Dendritic cell treated with granulocyte-macrophage colony-stimulating factor and Interleukin-4, amounts not matched to agents 40 ng/mL and 50 ng/mL, for 4 days (primary cell): ENCODE results near the gene MYH3.

Experiments used
- H3K27ac Mint-ChIP-seq: one replicate; pipeline ENCODE4 v1.8.0; 2022; ENCODE audit warnings: mild to moderate bottlenecking, mixed read lengths
- H3K27me3 Mint-ChIP-seq: one replicate; pipeline ENCODE4 v1.8.0; 2022; ENCODE audit warnings: mild to moderate bottlenecking, mixed read lengths
- H3K36me3 Mint-ChIP-seq: one replicate; pipeline ENCODE4 v1.8.0; 2022; ENCODE audit warnings: low read depth, mixed read lengths
- H3K4me1 Mint-ChIP-seq: one replicate; pipeline ENCODE4 v1.8.0; 2022; ENCODE audit warnings: low read depth, mixed read lengths
- H3K4me3 Mint-ChIP-seq: one replicate; pipeline ENCODE4 v1.8.0; 2022; ENCODE audit warnings: mild to moderate bottlenecking, moderate library complexity, mixed read lengths
- H3K9me3 Mint-ChIP-seq: one replicate; pipeline ENCODE4 v1.8.0; 2022; ENCODE audit warnings: mixed read lengths
- intact Hi-C: fragments of 100-400 bp; cut with micrococcal nuclease; formaldehyde crosslinking; loops from one replicate; pipeline ENCODE4 v1.15.0; 2022

MYH3 gene

DNA sequence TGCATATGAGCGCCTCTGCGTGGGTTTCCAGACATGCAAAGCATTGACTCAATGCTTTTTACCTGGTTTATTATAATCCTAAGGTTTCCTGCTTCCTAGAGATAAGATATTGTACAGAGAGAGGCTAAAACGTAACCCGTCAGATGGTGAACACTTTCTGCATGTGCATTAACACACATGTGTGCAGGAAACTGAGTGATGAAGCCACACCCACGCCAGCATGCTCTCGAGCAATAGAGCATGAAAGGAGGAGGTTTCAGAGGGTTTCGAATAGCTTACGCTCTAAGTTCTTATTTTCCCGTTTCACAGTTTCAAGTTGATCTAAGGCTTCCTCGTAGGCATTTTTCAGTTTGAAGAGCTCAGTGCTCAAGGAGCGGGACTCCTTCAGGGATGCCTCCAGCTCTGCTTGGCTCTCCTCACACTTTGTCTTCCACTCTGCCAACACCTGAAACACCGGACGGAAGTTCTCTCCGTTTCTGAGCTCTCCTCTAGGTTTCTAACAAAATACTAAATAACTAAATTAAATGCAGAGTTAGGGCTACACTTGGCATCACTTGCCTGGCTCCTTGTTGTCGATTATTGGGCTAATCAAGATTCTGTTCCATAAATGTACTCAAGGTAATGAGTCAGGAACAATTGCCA is 23.2 kb downstream of the MYH3 start:
- no peak overlapping the region for H3K4me3 Mint-ChIP-seq
- no peaks in the 10 kb centered on the region for H3K27me3 Mint-ChIP-seq
- H3K4me1 Mint-ChIP-seq, result no peaks in the 10 kb centered on the region
- intact Hi-C loops, result no loop called here
- H3K9me3 Mint-ChIP-seq, result no peaks in the 10 kb centered on the region
- peaks cover 40% of the 10 kb centered on the region for H3K36me3 Mint-ChIP-seq
- no peak overlapping the region for H3K27ac Mint-ChIP-seq

DNA sequence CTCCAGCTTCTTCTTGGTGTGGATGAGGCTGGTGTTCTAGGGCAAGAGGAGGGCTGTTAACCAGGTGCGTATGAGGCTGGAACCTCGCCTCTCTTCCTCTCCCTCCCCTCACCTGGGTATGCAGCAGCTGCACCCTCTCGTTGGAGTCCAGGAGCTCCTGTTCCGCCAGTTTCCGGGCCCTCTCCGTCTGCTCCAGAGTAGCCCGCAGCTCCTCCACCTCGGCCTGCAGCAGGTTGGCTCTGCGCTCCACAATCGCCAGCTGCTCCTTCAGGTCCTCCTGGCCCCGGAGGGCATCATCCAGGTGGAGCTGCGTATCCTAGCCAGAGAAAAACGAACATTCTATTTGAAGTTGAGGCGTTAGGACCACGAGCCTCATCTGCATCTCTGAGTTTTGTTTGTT is 25.4 kb downstream of the MYH3 start:
- Mint-ChIP-seq H3K27ac (no peak overlapping the region), H3K4me1 (no peaks in the 10 kb centered on the region), H3K9me3 (no peaks in the 10 kb centered on the region), H3K4me3 (no peak overlapping the region), H3K27me3 (no peaks in the 10 kb centered on the region), H3K36me3 (peaks cover 26% of the 10 kb centered on the region)
- intact Hi-C loops, result no loop called here

DNA sequence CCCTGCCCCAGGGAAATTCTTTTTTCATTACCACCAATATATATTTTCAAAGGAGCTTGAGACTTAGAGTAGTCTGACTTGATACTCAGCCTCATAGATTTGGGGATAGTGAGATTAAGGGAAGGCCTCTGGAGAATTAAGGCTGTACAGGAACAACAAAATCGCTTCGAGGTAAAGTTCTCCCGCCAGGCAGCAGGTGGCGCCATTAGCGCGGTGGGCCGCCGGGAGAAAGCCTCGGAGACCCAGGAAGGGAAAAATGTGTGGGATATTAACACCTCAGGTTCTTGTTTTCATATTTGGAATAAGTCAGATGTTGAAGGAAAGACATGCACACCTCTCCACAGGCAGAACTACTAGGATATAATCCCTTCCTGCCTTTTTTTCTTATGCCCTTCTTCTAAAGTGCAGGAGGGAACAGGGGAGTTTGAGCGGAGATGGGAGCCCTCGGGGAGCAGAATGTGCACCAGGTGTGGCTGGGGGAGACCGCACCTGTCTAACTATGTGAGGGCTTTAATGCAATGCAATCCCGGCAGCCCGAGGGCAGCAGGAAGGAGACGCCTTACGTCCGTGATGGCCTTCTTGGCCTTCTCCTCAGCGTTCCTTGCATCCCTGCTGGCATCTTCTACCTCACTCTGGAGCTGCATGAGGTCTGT is 25.9 kb downstream of the MYH3 start:
- intact Hi-C loops, result no loop called here
- Mint-ChIP-seq H3K4me1 (no peaks in the 10 kb centered on the region), H3K4me3 (no peak overlapping the region), H3K27ac (no peak overlapping the region), H3K9me3 (no peaks in the 10 kb centered on the region), H3K27me3 (no peaks in the 10 kb centered on the region), H3K36me3 (peaks cover 26% of the 10 kb centered on the region)

DNA sequence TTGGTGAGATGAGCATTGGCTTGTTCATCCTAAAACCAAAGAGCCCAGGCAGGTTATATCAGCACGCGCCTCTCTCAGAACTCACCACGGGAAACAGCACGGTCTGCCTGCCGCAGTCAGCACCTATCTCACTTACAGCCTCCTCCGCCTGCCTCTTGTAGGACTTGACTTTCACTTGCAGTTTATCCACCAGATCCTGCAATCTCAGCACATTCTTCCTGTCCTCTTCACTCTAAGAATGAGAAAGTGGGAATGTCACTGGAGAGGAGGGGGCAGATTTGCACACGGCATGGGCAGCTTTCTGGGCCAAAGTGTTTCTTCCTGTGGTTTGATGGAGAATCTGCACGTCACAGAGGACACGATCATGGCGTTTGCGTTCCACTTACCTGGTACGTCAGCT is 27.4 kb downstream of the MYH3 start:
- intact Hi-C loops, result no loop called here
- Mint-ChIP-seq H3K27me3 (no peaks in the 10 kb centered on the region), H3K27ac (no peak overlapping the region), H3K4me1 (no peaks in the 10 kb centered on the region), H3K36me3 (peaks cover 26% of the 10 kb centered on the region), H3K9me3 (no peaks in the 10 kb centered on the region), H3K4me3 (no peak overlapping the region)

DNA sequence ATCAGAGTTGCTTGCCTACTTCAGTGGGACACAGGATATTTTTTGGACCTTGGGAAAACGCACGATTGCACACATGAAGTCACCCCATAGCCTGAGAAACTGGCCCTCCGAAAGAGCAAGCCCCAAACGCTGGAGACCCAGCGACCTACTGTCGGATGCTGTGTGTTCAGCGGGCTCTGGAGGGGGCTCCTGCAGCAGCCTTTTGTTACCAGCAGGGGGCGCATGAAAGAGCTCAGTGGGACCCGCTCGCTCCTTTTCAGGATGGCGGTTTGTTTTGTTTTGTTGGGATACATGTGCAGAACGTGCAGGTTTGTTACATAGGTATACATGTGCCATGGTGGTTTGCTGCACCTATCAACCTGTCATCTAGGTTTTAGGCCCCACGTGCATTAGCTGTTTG is 28.4 kb downstream of the MYH3 start:
- peaks cover 26% of the 10 kb centered on the region for H3K36me3 Mint-ChIP-seq
- H3K27me3 Mint-ChIP-seq, result no peaks in the 10 kb centered on the region
- intact Hi-C loops, result no loop called here
- no peaks in the 10 kb centered on the region for H3K4me1 Mint-ChIP-seq
- H3K9me3 Mint-ChIP-seq, result no peaks in the 10 kb centered on the region
- no peak overlapping the region for H3K27ac Mint-ChIP-seq
- H3K4me3 Mint-ChIP-seq, result no peak overlapping the region

DNA sequence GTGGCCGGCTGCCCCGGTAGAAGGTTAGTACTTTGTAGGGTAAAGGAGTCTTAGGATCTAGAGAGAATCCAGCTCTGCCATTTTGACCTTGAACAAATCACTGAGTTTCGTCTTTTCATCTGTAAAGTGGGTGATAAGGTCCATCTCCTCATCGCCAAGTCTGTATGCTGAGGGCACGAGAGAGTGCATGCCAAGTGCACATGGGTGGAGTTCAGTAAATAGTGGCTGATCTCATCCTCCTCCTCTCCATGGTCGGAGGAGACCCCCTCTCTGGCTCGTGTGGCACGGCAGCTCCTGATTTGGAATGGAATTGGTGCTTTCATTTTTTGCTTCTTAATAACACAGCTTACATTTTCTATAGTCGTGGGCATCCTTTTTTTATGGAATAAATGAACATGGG is 30.7 kb downstream of the MYH3 start:
- Mint-ChIP-seq H3K4me1 (no peaks in the 10 kb centered on the region), H3K27ac (no peak overlapping the region), H3K4me3 (no peak overlapping the region), H3K27me3 (no peaks in the 10 kb centered on the region), H3K36me3 (peaks cover 14% of the 10 kb centered on the region), H3K9me3 (no peaks in the 10 kb centered on the region)
- intact Hi-C loops, result no loop called here

DNA sequence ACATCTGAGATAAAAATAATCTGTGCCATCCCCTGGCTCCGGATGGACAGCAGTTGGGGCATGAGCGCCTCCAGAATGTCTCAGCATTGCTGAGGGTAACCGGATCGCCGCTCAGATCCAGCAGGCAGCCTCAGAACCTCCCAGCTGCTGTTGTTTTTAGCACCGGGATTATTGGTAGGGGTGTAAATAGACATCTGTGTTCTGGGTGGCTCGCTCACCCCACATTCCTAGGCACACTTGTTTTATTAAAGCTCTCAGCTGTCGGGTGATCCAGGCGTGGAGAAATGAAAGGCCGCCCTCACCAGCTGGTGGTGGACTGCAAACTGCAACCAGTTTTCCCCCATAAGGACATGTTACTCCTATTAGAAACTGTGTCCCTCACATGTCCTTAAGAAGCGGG is 32.1 kb downstream of the MYH3 start:
- Mint-ChIP-seq H3K4me3 (no peak overlapping the region), H3K9me3 (no peaks in the 10 kb centered on the region), H3K36me3 (peaks cover 9% of the 10 kb centered on the region), H3K27me3 (no peaks in the 10 kb centered on the region), H3K4me1 (no peaks in the 10 kb centered on the region), H3K27ac (no peak overlapping the region)
- intact Hi-C loops, result no loop called here

DNA sequence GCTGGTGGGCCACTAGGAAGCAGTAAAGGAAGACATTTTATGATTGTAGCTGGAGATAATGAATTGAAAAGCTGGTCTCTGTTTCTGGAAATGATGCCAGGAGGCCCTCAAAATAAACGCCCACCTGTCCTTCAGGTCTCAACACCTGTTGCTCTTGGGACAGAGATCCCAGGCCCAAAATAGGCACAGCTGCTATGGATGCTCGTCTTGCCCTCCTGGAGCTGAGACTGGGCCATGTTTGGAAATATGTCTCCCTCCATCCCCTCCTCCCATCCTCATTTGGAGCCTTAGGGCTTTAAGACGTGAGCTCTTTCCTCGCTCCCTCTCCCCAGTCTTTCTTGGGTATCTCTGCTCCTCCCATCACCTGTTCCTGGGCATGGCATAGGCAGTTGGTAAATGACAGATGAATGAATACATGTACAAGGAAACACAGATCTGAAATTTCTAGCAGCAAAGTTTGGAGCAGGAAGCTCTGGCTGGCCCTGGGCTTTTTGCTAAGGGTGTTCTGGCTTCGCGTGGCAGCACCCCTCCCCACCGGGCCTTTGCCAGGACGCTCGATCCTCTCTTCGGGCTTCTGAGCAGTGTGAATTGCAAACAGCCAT is 33.3 kb downstream of the MYH3 start:
- Mint-ChIP-seq H3K36me3 (no peaks in the 10 kb centered on the region), H3K27me3 (no peaks in the 10 kb centered on the region), H3K4me3 (no peak overlapping the region), H3K9me3 (no peaks in the 10 kb centered on the region), H3K4me1 (no peaks in the 10 kb centered on the region), H3K27ac (no peak overlapping the region)
- intact Hi-C loops, result no loop called here

DNA sequence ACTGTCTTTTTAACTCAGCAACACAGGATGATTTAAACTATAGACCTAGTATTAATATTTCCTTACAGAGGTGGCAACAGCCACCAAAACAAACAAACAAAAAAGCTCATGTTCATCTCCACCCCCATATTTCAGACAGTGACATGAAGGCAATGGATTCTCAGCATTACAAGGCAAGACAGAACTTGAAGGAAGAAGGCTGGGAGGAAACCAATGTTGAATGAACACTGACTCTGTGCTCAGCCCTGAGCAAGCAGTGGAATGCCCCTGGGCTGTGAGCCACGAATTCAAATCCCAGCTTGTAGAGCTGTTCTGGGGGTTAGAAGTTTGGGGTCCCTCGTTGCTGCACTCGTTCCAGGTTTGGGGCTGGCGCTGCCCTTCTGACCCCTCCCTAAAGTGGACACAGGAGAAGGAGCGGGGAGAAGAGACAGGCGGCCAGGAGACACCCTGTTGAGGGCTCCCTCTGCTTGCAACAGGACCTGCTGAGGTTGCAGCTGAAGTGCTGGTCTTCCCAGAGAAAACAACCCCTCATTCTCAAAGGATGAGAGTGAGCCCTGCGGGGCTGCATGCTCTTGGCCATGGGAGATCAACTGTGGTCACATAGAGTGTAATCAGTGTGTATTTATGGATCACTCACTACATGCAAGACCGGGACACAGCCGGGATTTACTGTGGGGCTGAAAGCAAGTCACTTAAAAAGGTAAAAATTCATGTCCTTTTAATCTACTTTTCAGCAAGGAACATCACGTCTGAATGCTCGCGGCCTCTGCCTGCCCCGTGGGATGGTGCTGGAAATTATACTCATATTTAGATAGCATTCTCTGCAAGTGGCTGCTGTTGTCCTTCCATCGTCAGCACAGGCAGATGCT is 34.3 kb downstream of the MYH3 start:
- no peak overlapping the region for H3K4me3 Mint-ChIP-seq
- H3K36me3 Mint-ChIP-seq, result no peaks in the 10 kb centered on the region
- no peak overlapping the region for H3K27ac Mint-ChIP-seq
- H3K4me1 Mint-ChIP-seq, result peaks cover 5% of the 10 kb centered on the region
- no peaks in the 10 kb centered on the region for H3K27me3 Mint-ChIP-seq
- no peaks in the 10 kb centered on the region for H3K9me3 Mint-ChIP-seq
- intact Hi-C loops, result no loop called here

DNA sequence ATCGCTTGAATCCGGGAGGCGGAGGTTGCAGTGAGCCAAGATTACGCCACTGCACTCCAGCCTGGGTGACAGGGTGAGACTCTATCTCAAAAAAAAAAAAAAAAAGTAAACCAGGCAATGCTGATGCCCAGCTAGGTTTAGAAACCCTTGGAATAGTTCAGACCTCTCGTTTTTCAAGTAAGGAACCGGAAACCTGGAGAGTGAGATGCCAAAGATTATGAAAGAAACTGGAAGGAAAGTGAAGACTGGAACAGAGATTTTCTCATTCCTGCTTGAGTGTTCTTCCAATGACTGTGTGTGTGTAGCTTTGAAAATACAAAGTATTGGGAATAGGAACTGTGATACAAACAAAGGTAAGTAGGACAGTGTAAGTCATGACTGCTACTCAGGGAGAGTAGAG is 35.7 kb downstream of the MYH3 start:
- no peaks in the 10 kb centered on the region for H3K27me3 Mint-ChIP-seq
- H3K36me3 Mint-ChIP-seq, result no peaks in the 10 kb centered on the region
- intact Hi-C loops, result no loop called here
- no peaks in the 10 kb centered on the region for H3K9me3 Mint-ChIP-seq
- H3K27ac Mint-ChIP-seq, result no peak overlapping the region
- no peak overlapping the region for H3K4me3 Mint-ChIP-seq
- H3K4me1 Mint-ChIP-seq, result peaks cover 5% of the 10 kb centered on the region

DNA sequence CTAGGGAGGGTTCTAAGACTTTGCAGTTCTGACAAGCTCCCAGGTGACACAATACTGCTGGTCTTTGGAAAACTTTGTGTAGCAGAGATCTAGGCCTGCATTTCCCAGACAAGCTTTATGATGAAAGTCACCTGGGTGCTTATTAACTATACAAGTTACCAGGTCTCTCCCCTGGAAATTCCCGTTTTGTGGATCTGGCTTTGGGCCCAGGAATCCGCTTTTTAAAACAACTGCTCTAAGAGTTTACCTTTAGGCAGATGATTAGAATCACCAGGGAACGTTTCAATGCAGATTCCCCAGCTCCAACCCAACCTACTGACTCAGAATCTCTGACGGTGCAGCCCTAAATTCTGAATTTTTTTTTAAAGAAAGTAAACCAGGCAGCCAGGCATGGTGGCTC is 36.3 kb downstream of the MYH3 start:
- Mint-ChIP-seq H3K9me3 (no peaks in the 10 kb centered on the region), H3K4me1 (peaks cover 5% of the 10 kb centered on the region), H3K4me3 (no peak overlapping the region), H3K27ac (no peak overlapping the region), H3K36me3 (no peaks in the 10 kb centered on the region), H3K27me3 (no peaks in the 10 kb centered on the region)
- intact Hi-C loops, result no loop called here

DNA sequence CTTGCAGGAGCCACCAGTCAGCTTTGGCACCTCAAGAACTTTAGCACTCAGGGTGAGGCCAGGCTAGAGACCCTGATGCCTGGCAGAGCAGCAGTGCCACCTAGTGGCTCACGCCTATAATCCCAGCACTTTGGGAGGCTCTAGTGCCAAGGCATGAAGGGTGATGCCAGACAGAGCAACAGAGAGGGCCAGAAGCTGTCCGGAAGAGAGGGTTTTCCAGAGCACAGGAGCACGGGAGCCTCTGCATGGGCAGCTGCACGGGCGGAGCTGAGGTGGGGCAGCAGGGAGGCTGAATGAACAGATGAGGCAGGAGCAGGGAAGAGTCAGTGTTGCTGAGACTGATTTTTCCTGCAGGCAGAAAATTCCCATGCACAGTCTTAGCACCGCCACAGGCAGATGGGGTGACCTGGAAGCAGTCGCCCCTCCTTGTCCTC is 38.9 kb downstream of the MYH3 start:
- Mint-ChIP-seq H3K36me3 (no peaks in the 10 kb centered on the region), H3K4me1 (peaks cover 10% of the 10 kb centered on the region), H3K27ac (no peak overlapping the region), H3K9me3 (no peaks in the 10 kb centered on the region), H3K4me3 (no peak overlapping the region), H3K27me3 (no peaks in the 10 kb centered on the region)
- intact Hi-C loops, result loop anchor here (5.0 to 10.0 kb wide), 2 partner anchors 291 to 693 kb away; no protein-coding TSS in a partner anchor

DNA sequence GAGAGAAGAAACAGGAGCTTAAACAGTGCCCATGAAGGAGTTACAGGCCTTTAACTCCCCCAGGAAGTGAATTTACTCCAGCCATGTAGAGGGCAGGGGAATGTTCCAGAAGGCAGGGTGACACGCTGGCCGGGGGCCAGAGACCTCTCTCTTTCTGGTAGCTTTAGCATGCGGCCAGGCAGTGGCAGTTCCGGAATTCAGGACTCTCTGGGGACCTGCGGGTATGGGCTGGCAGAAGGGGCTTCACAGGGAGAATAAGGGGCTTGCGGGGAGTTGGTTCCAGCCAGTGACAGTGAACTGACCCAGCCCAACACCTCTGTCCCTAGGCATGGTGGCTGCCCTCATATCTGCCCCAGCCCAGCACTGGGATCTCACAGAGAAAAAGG is 40.0 kb downstream of the MYH3 start:
- no peak overlapping the region for H3K4me3 Mint-ChIP-seq
- no peak overlapping the region for H3K27ac Mint-ChIP-seq
- no peaks in the 10 kb centered on the region for H3K27me3 Mint-ChIP-seq
- intact Hi-C loops, result loop anchor here (5.0 to 10.0 kb wide), 2 partner anchors 290 to 692 kb away; no protein-coding TSS in a partner anchor
- no peaks in the 10 kb centered on the region for H3K9me3 Mint-ChIP-seq
- H3K4me1 Mint-ChIP-seq, result peaks cover 11% of the 10 kb centered on the region
- no peaks in the 10 kb centered on the region for H3K36me3 Mint-ChIP-seq
